Measurements from ENCODE around the gene ENTHD1. TPM values are rescaled to one million over a fixed set of nuclear protein-coding genes. Genes with fewer than 3 reads are reported as not detected.

Gene ENTHD1
- total RNA-seq, 2 donors from 2014 or later, result not detected

DNA sequence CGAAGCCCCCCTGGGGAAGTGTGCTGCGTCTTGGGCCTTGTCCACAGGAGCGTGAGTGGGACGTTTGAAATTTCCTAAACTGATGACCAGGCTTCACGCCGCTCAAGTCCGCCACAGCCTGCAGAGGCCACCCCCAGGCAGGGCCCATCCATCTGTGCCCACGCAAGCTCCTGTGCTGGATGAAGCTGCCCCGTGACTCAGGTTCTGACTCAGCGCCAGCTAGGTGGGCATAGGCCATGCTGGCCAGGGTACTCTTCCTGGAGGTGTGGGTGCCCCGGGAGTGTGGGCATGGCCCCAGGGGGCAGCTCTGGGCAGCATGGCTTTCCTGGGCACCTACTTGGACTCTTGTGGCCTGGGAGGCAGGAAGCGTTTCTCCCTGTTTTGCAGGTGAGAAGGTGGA, 188.2 kb downstream of the ENTHD1 start:
- no peaks in the 10 kb centered on the region for H3K36me3 ChIP-seq (ENCODE audit: control insufficient read depth, insufficient read depth, low read length)
- no peak overlapping the region for H3K27ac Mint-ChIP-seq
- H3K9me3 ChIP-seq (ENCODE audit: control insufficient read depth, low read length), result no peaks in the 10 kb centered on the region
- H3K36me3 Mint-ChIP-seq (ENCODE audit: low read depth), result no peaks in the 10 kb centered on the region
- H3K4me1 ChIP-seq (ENCODE audit: control insufficient read depth, insufficient read depth, low read length), result no peaks in the 10 kb centered on the region
- no peak for DNase-seq
- no peak overlapping the region for H3K27ac ChIP-seq (ENCODE audit: low read depth, low read length)
- no peak overlapping the region for H3K9ac ChIP-seq (ENCODE audit: extremely low read depth, low read length, poor library complexity, severe bottlenecking)
- no peak overlapping the region for H3K4me3 ChIP-seq (ENCODE audit: low read length)
- 89 to 91% methylated on average over 8 to 12 of the region's 12 CpGs for WGBS, 2 experiments (ENCODE audit: insufficient coverage in 1 of 2, insufficient read length in 1 of 2)
- no peaks in the 10 kb centered on the region for H3K9me3 Mint-ChIP-seq
- TF ChIP-seq, protein P1, sequence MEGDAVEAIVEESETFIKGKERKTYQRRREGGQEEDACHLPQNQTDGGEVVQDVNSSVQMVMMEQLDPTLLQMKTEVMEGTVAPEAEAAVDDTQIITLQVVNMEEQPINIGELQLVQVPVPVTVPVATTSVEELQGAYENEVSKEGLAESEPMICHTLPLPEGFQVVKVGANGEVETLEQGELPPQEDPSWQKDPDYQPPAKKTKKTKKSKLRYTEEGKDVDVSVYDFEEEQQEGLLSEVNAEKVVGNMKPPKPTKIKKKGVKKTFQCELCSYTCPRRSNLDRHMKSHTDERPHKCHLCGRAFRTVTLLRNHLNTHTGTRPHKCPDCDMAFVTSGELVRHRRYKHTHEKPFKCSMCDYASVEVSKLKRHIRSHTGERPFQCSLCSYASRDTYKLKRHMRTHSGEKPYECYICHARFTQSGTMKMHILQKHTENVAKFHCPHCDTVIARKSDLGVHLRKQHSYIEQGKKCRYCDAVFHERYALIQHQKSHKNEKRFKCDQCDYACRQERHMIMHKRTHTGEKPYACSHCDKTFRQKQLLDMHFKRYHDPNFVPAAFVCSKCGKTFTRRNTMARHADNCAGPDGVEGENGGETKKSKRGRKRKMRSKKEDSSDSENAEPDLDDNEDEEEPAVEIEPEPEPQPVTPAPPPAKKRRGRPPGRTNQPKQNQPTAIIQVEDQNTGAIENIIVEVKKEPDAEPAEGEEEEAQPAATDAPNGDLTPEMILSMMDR (conservative IDR thresholded peaks at IDR 0.05), result no peak
- H3K27me3 ChIP-seq (ENCODE audit: control insufficient read depth, insufficient read depth, low read length, poor library complexity, severe bottlenecking), result peaks cover 5% of the 10 kb centered on the region
- peaks cover 13% of the 10 kb centered on the region for H3K4me1 Mint-ChIP-seq
- peaks cover 10% of the 10 kb centered on the region for H3K27me3 Mint-ChIP-seq (ENCODE audit: insufficient read depth)
- H3K4me3 Mint-ChIP-seq, result no peak overlapping the region

DNA sequence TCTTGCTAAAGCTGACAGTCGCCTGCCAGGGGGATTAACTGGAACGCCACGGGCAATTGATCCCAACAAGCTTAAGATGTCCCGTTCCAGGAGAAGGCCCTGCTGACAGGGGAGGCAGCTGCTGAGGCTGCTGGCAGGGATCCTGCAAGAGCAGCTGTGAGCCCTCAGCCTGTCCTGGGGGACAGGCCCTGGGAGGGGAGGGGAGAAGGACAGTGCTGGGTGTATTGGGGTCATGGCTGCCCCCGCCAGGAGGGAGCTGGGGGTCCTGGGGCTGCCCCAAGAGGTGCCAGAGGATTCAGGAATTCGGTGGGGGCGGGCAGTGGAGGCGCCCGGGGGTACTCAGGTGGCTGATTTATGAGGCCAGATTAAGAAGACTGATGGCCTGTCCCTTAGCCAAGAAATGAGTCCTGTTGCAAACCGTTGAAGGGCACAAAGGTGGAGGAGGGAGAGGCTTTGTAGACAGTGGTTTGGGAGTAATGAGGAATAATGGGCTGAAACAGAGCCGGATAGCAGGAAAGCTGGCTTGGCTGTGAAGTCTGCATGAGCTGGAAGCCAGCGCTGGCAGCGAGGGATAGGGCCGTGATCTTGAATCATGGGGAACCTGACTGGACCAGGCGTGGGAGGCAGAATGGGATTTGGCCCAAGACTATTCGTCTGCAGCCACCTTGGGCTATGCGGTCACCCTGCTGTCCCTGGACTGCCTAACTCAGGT, 189.5 kb downstream of the ENTHD1 start:
- no peaks in the 10 kb centered on the region for H3K36me3 Mint-ChIP-seq (ENCODE audit: low read depth)
- no peak overlapping the region for H3K27ac Mint-ChIP-seq
- H3K4me1 Mint-ChIP-seq, result peaks cover 13% of the 10 kb centered on the region
- no peak overlapping the region for H3K4me3 Mint-ChIP-seq
- H3K9me3 Mint-ChIP-seq, result no peaks in the 10 kb centered on the region
- Histone ChIP-seq H3K4me1 (ENCODE audit: control insufficient read depth, insufficient read depth, low read length) (no peaks in the 10 kb centered on the region), H3K9me3 (ENCODE audit: control insufficient read depth, low read length) (no peaks in the 10 kb centered on the region), H3K27me3 (ENCODE audit: control insufficient read depth, insufficient read depth, low read length, poor library complexity, severe bottlenecking) (no peaks in the 10 kb centered on the region), H3K27ac (ENCODE audit: low read depth, low read length) (no peak overlapping the region), H3K36me3 (ENCODE audit: control insufficient read depth, insufficient read depth, low read length) (no peaks in the 10 kb centered on the region), H3K4me3 (ENCODE audit: low read length) (no peak overlapping the region), H3K9ac (ENCODE audit: extremely low read depth, low read length, poor library complexity, severe bottlenecking) (no peak overlapping the region)
- DNase-seq, result no peak
- peaks cover 8% of the 10 kb centered on the region for H3K27me3 Mint-ChIP-seq (ENCODE audit: insufficient read depth)
- TF ChIP-seq, protein P1 (conservative IDR thresholded peaks at IDR 0.05), result no peak
- WGBS, 2 experiments (ENCODE audit: insufficient coverage in 1 of 2, insufficient read length in 1 of 2), result 87 to 88% methylated on average over 13 to 17 of the region's 17 CpGs

DNA sequence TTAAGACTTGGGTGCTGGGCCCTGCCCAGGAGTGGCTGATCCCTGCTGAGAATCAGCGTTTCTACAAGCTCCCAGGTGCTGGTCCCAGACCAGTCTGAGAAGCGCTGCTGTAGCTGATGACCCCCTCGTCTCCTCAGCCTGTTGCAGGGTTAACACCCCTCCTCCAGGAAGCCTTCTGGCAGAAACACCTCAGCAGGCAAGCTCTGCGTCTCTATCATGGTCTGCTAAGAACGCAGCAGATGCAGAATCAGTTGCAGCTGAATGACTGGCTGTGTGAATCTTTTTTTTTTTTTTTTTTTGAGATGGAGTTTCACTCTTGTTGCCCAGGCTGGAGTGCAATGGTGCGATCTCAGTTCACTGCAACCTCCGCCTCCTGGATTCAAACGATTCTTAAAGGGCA, 190.5 kb downstream of the ENTHD1 start:
- Mint-ChIP-seq H3K27ac (no peak overlapping the region), H3K4me3 (no peak overlapping the region), H3K27me3 (ENCODE audit: insufficient read depth) (peaks cover 2% of the 10 kb centered on the region), H3K4me1 (peaks cover 13% of the 10 kb centered on the region), H3K9me3 (no peaks in the 10 kb centered on the region), H3K36me3 (ENCODE audit: low read depth) (no peaks in the 10 kb centered on the region)
- WGBS, 2 experiments (ENCODE audit: insufficient coverage in 1 of 2, insufficient read length in 1 of 2), result 81 to 92% methylated on average over 4 to 8 of the region's 8 CpGs
- Histone ChIP-seq H3K27me3 (ENCODE audit: control insufficient read depth, insufficient read depth, low read length, poor library complexity, severe bottlenecking) (no peaks in the 10 kb centered on the region), H3K27ac (ENCODE audit: low read depth, low read length) (no peak overlapping the region), H3K4me3 (ENCODE audit: low read length) (no peak overlapping the region), H3K36me3 (ENCODE audit: control insufficient read depth, insufficient read depth, low read length) (no peaks in the 10 kb centered on the region), H3K9me3 (ENCODE audit: control insufficient read depth, low read length) (no peaks in the 10 kb centered on the region), H3K9ac (ENCODE audit: extremely low read depth, low read length, poor library complexity, severe bottlenecking) (no peak overlapping the region), H3K4me1 (ENCODE audit: control insufficient read depth, insufficient read depth, low read length) (no peaks in the 10 kb centered on the region)
- TF ChIP-seq, protein P1 (conservative IDR thresholded peaks at IDR 0.05), result no peak
- DNase-seq, result no peak
